ENCODE data around the gene AK9. TPM values are rescaled to one million over a fixed set of nuclear protein-coding genes. Genes with fewer than 3 reads are reported as not detected.

AK9 gene
- total and polyA plus RNA-seq, 2 experiments from 2014 or later, result 10.1 to 15.2 TPM

- Histone ChIP-seq H3K79me2 (no peaks in the 10 kb centered on the region), H3K9me2 (replicated peaks; ENCODE audit: insufficient read depth) (no peaks in the 10 kb centered on the region), H3K36me3 (replicated peaks; ENCODE audit: insufficient read depth, low read depth) (no peaks in the 10 kb centered on the region), H3K4me1 (ENCODE audit: insufficient read depth) (no peaks in the 10 kb centered on the region), H3K4me2 (no peak overlapping the region), H3K9me3 (ENCODE audit: low read depth) (no peaks in the 10 kb centered on the region), H3K27me3 (no peaks in the 10 kb centered on the region), H4K20me1 (ENCODE audit: insufficient read depth, poor library complexity, severe bottlenecking) (no peaks in the 10 kb centered on the region), H3K4me3 (no peak overlapping the region), H3K27ac (no peak overlapping the region), H2AFZ (no peak overlapping the region)
- no peak for DNase-seq (ENCODE audit: low spot score)
- TF ChIP-seq CTCF (IDR thresholded peaks at IDR 0.05; ENCODE audit: poor library complexity) (no peak), EZH2 (IDR thresholded peaks at IDR 0.05; ENCODE audit: borderline replicate concordance) (no peak), EZH2phosphoT487 (IDR thresholded peaks at IDR 0.05; ENCODE audit: low read depth, severe bottlenecking, unreplicated experiment) (no peak)
- WGBS (ENCODE audit: low lambda C conversion rate, missing lambda C conversion rate), result 67% methylated on average over 1 of the region's 1 CpG
Observed at GRCh38 chr6:109660526-109661320, 30.3 kb downstream of the AK9 start.

DNA sequence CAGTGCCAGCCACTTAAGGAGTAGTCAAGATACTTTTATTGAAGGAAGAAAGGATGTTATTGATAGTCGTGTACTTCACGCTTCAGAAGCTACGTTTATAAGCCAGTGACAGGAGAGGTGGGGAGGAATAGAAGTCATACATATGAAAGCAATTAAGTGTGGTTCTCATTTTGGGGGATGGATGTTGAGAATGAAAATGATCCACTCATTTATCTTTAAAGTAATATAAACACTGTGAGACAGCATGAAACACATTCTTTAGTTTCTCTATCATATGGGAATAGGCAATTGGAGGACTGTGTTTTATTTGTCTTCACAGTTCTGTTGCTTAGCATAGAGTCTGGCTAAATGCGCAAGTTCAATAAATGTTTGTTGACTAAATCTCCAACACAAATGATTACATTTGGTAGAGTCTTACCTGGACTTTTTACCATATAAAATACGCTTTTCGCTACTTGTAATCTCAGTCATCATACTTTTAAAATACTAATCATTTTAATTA lies 35.2 kb downstream of the AK9 start:
- no peak overlapping the region for H3K27ac ChIP-seq
- H3K4me3 ChIP-seq, result no peak overlapping the region
- no peak for TF ChIP-seq CTCF (IDR thresholded peaks at IDR 0.05; ENCODE audit: poor library complexity)
- no peak for TF ChIP-seq EZH2 (IDR thresholded peaks at IDR 0.05; ENCODE audit: borderline replicate concordance)
- no peak for TF ChIP-seq EZH2phosphoT487 (IDR thresholded peaks at IDR 0.05; ENCODE audit: low read depth, severe bottlenecking, unreplicated experiment)
- H3K9me3 ChIP-seq (ENCODE audit: low read depth), result no peaks in the 10 kb centered on the region
- no peaks in the 10 kb centered on the region for H3K27me3 ChIP-seq
- no peaks in the 10 kb centered on the region for H3K79me2 ChIP-seq
- H4K20me1 ChIP-seq (ENCODE audit: insufficient read depth, poor library complexity, severe bottlenecking), result no peaks in the 10 kb centered on the region
- H2AFZ ChIP-seq, result no peak overlapping the region
- H3K36me3 ChIP-seq (replicated peaks; ENCODE audit: insufficient read depth, low read depth), result no peaks in the 10 kb centered on the region
- no peaks in the 10 kb centered on the region for H3K9me2 ChIP-seq (replicated peaks; ENCODE audit: insufficient read depth)
- H3K4me1 ChIP-seq (ENCODE audit: insufficient read depth), result no peaks in the 10 kb centered on the region
- WGBS (ENCODE audit: low lambda C conversion rate, missing lambda C conversion rate), result 75% methylated on average over 6 of the region's 6 CpGs
- no peak for DNase-seq (ENCODE audit: low spot score)
- H3K4me2 ChIP-seq, result no peak overlapping the region

DNA sequence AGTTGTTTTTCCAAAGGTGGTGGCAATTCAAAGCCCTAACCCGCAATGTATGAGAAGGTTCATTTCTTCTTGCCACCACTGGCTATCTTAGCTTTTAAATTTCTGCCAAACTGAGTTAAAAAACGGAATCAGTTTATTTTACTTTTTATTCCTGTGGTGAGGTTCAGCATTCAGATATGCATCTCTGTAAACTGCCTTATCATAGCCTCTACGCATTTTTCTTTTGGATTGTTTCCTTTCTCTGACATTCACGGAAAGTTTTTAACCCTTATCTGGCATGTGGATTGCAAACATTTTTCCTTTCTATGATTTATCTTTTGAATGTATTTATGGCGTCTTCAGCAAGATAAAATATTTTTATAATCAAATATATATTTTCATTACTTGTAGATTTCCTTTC lies 37.7 kb downstream of the AK9 start:
- no peak overlapping the region for H2AFZ ChIP-seq
- H3K4me1 ChIP-seq (ENCODE audit: insufficient read depth), result no peaks in the 10 kb centered on the region
- H3K9me2 ChIP-seq (replicated peaks; ENCODE audit: insufficient read depth), result no peaks in the 10 kb centered on the region
- 67% methylated on average over 5 of the region's 5 CpGs for WGBS (ENCODE audit: low lambda C conversion rate, missing lambda C conversion rate)
- no peak overlapping the region for H3K27ac ChIP-seq
- no peak overlapping the region for H3K4me3 ChIP-seq
- no peak for DNase-seq (ENCODE audit: low spot score)
- H4K20me1 ChIP-seq (ENCODE audit: insufficient read depth, poor library complexity, severe bottlenecking), result no peaks in the 10 kb centered on the region
- no peak overlapping the region for H3K4me2 ChIP-seq
- H3K36me3 ChIP-seq (replicated peaks; ENCODE audit: insufficient read depth, low read depth), result no peaks in the 10 kb centered on the region
- H3K9me3 ChIP-seq (ENCODE audit: low read depth), result no peaks in the 10 kb centered on the region
- H3K27me3 ChIP-seq, result no peaks in the 10 kb centered on the region
- no peak for TF ChIP-seq EZH2 (IDR thresholded peaks at IDR 0.05; ENCODE audit: borderline replicate concordance)
- no peak for TF ChIP-seq EZH2phosphoT487 (IDR thresholded peaks at IDR 0.05; ENCODE audit: low read depth, severe bottlenecking, unreplicated experiment)
- no peak for TF ChIP-seq CTCF (IDR thresholded peaks at IDR 0.05; ENCODE audit: poor library complexity)
- no peaks in the 10 kb centered on the region for H3K79me2 ChIP-seq

Data from hepatocyte (in vitro differentiated cells).